SK-N-SH (cell line): ENCODE measurements around the gene TNFRSF12A.

Experiments used
- ELF1 ChIP-seq: IDR thresholded peaks from 2 replicates; pipeline ENCODE4 v1.4.0; 2012
- EP300 ChIP-seq, 2 experiments: IDR thresholded peaks; 2 replicates each; pipeline versions ENCODE4 v1.4.0 to v1.6.1; 2012; ENCODE audit warnings: borderline replicate concordance in 1 of 2, low read depth in 1 of 2, low read length in 1 of 2
- EZH2phosphoT487 ChIP-seq: fragments of 200-600 bp; sonication (generic); IDR thresholded peaks from 2 replicates; pipeline ENCODE4 v1.6.1; 2017; ENCODE audit warnings: low read depth, mixed run types, mild to moderate bottlenecking, antibody characterized with exemption, moderate library complexity, borderline replicate concordance
- POLR2AphosphoS5 ChIP-seq: IDR thresholded peaks from 2 replicates; pipeline ENCODE4 v1.6.1; 2012; ENCODE audit warnings: low read depth, low read length
- SIN3A ChIP-seq: IDR thresholded peaks from 2 replicates; pipeline ENCODE4 v1.6.1; 2012; ENCODE audit warnings: low read depth, mild to moderate bottlenecking, low read length, moderate library complexity, borderline replicate concordance
- TF ChIP-seq, protein P1 (sequence below): fragments of 200-600 bp; sonication (generic); IDR thresholded peaks from 2 replicates; pipeline ENCODE4 v1.6.1; 2017; ENCODE audit warnings: antibody characterized with exemption, mild to moderate bottlenecking, moderate library complexity
- TF ChIP-seq, protein P2 (sequence below): fragments of 150-350 bp; IDR thresholded peaks from 2 replicates; pipeline ENCODE4 v1.6.1; 2017; ENCODE audit warnings: antibody characterized with exemption, low read length, low read depth, borderline replicate concordance

DNA sequence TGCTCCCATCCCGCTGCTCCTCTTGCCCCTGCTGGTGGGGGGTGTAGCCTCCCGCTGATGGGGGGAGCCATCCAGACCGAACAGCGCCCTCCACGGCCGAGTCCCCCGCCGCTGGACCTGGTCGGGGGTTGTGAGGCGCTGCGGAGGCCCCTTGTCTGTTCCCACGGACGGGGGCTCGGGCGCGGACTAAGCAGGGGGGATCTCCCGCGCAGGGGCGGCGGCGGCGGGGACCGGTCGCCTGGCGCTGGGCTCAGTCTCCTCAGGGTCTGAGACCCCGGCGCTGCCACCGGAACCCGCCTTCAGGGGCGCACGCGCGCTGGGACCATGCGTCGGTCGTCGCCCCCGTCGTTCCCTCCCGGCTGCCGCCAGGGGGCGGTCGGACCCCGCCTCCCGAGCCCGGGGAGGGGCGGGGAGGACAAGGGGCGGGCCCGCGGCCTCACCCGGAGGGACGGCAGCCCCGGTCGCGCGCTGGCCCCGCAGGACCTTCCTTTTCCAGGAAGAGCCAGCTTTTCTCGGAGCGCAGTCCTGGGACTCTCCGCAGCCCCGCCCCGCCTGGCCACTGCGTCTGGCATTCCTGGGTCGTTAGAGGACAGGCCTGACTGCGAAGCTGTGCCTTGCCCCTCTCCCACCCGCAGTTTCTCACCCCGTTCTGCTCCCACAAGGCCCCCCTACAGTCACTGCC is 39.0 kb downstream of the TNFRSF12A start:
- TF ChIP-seq POLR2AphosphoS5 (0 out of 2 replicates have a peak, but pooled peaks have one; percentile 45), EZH2phosphoT487 (no peak), SIN3A (peak; percentile 64; the same call in 1 of the 2 replicates), EP300 (IDR thresholded peaks at IDR 0.05; ENCODE audit: borderline replicate concordance in 1 of 2, low read depth in 1 of 2, low read length in 1 of 2) (no peak), ELF1 (no peak)
- TF ChIP-seq, protein P1, sequence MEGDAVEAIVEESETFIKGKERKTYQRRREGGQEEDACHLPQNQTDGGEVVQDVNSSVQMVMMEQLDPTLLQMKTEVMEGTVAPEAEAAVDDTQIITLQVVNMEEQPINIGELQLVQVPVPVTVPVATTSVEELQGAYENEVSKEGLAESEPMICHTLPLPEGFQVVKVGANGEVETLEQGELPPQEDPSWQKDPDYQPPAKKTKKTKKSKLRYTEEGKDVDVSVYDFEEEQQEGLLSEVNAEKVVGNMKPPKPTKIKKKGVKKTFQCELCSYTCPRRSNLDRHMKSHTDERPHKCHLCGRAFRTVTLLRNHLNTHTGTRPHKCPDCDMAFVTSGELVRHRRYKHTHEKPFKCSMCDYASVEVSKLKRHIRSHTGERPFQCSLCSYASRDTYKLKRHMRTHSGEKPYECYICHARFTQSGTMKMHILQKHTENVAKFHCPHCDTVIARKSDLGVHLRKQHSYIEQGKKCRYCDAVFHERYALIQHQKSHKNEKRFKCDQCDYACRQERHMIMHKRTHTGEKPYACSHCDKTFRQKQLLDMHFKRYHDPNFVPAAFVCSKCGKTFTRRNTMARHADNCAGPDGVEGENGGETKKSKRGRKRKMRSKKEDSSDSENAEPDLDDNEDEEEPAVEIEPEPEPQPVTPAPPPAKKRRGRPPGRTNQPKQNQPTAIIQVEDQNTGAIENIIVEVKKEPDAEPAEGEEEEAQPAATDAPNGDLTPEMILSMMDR = peak; percentile 63
- TF ChIP-seq, protein P2, sequence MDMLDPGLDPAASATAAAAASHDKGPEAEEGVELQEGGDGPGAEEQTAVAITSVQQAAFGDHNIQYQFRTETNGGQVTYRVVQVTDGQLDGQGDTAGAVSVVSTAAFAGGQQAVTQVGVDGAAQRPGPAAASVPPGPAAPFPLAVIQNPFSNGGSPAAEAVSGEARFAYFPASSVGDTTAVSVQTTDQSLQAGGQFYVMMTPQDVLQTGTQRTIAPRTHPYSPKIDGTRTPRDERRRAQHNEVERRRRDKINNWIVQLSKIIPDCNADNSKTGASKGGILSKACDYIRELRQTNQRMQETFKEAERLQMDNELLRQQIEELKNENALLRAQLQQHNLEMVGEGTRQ = no peak
